Inflammatory macrophage (primary cell): ENCODE measurements around the gene ELMO1.

Experiments
- DNase-seq, 2 donors: peaks; one replicate each; pipeline ENCODE4 v3.0.0-alpha.2; 2020 to 2022

Gene ELMO1

DNA sequence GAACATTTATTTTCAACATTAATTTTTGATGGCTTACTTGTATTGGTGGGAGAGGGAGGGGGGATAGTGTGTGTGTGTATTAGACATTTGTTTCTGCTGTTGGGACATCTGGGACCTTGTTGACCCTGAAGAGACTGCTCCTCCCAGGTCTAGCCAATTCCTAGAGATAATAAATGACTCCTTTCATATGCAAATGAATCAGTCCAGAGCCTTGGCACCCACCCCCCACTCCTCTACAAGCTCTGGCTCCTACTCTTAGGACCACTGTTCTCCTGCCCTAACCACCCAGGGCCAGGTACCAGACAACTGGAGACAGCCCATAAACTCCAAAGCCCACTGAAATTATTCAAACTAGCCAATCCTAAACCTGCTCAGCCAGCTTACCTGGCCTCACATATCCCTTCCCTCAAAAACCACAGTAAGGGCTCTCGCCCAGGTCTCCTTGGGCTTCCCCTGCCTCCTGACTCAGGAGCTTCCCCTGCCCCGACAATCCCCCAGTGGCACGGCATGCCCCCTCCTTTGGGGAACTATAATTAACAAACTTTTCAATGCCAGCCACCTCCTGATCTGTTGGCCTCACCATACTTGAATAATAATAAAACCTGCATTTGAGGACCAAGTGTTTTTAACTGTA is 233.3 kb downstream of the ELMO1 start:
- DNase-seq: no peak

DNA sequence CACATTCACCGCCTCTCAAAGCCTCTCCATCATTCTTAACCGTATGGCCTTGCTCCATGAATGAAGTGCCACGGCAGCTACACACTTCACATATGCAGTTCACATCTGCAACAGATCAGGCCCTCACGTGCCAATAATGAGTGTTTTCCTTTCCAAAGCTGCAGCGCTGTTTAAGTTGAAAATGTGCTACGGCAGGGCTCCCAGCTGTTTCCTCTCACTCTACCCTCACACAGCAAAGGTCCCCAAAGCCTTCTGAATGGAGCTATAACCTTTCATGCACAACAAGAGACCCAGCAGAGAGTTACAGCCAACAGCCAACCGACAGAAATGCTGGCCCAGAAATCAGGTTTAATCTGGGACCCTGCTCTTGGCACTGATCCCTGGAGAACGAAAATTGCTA is 236.1 kb downstream of the ELMO1 start:
- no peak for DNase-seq

DNA sequence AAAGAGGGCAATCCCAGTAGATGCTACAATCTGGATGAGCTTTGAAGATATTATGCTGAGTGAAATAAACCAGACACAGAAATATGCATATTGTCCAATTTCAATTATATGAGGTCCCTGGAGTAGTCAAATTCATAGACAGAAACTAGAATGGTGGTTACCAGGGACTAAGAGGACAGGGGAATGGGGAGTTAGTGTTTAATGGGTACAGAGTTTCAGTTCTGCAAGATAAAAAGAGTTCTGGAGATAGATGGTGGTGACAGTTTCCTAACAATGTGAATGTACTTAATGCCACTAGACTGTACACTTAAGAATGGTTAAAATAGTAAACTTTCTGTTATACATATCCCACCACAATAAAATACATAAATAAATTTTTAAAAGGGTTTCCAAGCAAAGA is 236.6 kb downstream of the ELMO1 start:
- DNase-seq: no peak

- no peak for DNase-seq
Observed at GRCh38 chr7:37211097-37211880, 237.4 kb downstream of the ELMO1 start.

DNA sequence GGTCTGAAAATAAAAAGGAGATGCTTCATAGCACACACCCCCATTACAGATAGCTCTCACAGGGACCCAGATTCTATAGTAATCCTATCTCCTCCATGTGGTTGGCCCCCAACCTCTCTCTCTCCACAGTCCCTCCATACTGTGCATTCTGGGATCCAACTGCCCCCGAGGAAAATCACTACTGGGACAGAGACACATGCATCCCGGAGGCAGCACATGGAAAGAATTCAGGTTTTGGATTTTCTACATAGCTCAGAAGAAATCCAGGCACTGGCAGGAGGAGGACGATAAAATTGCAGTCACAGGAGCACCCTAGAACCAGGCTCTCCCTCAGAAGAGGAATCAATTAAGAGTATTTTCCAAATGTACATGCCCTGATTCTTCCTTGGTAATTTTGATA is 239.5 kb downstream of the ELMO1 start:
- DNase-seq: no peak

GRCh38 chr7:37208528-37208927 is 240.1 kb downstream of the ELMO1 start:
- DNase-seq: peak; percentile 77 to 90

DNA sequence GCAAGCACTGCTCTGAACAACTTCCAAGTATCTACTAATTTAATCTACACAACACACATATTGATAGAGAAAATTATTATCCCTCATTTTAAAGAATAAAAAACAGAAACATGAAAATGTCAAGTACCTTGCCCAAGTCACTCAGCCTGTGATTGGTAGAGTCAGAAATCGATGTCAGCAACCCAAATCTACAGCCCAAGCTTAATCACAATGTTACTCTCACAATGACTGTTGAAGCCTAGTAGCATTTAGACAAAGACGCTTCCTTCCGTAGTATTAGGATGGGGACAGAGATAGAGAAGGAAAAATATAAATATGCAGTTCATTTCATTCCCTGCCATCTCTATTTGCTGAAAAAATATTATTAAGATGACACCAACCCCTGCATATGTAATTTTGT is 242.5 kb downstream of the ELMO1 start:
- DNase-seq: no peak

GRCh38 chr7:37205451-37205850 is 243.2 kb downstream of the ELMO1 start:
- DNase-seq: no peak

- DNase-seq: no peak
Observed at GRCh38 chr7:37201876-37202198, 246.8 kb downstream of the ELMO1 start.

GRCh38 chr7:37201003-37201875 is 247.4 kb downstream of the ELMO1 start:
- peak; percentile 77 to 80 for DNase-seq

DNA sequence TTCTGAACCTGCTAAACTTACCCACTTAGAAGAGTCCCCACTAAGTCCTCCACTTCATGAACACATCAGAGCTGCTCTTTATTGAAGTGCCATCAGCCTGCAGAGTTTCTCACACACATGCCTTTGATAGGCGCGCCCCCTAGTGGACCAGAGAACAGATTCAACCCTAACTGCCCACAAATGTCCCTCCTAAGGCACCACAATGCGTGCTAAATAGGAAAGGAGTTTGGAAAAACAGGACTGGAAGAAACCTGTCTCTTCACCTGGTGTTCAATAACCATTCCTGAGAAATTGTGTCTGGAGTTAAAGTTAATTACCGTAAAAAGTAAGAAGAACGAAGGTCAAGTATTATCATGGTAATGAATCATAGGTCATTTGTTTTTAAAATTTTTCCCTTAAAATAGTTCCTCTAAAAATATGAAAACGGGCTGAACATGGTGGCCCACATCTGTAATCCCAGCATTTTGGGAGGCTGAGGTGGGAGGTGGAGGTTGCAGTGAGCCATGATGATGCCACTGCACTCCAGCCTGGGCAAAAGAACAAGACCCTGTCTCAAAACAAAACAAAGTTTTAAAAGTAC is 249.7 kb downstream of the ELMO1 start:
- peak; percentile 59 to 71 for DNase-seq

DNA sequence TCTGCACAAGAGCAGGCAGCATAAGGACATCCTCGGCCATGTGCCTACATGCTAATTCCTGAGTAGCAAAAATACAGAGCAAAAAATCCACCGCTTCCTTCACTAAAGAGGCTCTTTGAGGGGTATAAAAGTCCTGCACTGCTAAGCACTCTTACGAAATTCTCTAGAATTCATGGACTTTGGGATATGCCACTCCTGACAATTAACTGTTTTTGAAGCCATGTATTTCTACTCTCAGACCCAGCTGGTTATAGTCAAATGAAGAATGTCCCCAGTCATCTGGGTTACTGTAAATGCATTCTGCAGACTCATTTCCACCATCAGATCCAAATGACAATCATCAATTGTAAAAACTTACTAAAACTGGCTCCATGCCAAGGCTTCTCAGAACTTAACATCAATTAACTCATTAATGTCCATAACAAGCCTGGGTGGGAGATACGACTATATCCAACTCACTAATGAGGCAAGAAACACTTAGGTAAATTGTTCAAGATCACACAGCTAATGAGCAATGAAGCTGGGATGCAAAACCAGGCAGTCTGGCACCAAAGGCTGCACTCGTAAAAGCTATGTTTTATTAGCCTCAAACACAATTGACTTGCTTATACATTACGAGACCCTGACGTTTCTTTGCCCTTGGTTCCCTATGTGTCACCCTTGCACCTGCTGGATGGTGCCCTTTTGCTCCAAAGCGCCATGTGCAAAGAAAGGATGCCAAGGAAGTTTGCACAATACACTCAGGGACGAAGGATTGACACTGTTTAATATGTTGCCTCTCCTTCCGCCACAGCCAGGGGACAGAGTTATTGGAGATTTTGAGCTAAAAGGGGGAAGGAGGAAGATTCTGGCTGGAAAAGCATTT is 250.4 kb downstream of the ELMO1 start:
- no peak for DNase-seq

- no peak for DNase-seq
Observed at GRCh38 chr7:37197108-37197507, 251.6 kb downstream of the ELMO1 start.

GRCh38 chr7:37196676-37197075 is 252.0 kb downstream of the ELMO1 start:
- no peak for DNase-seq

DNA sequence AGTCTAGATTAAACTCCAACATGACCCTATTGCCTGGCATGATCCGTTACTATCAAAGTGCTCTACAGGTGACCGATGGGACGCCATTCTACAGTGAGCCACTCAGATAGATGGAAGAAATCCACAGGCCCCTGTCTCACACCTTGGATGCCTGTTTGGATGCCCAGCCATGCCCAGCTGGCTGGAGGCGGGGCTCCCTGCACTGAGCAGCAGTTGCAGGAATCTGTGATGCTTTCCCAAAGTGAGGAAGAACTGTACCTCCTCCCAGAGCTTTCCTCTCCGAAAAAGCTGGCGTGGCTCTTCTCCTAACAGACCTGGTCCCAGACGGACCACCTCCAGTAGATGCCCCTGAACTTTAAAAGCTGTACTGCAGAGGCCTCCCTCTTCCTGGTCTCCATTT is 253.3 kb downstream of the ELMO1 start:
- DNase-seq: no peak

DNA sequence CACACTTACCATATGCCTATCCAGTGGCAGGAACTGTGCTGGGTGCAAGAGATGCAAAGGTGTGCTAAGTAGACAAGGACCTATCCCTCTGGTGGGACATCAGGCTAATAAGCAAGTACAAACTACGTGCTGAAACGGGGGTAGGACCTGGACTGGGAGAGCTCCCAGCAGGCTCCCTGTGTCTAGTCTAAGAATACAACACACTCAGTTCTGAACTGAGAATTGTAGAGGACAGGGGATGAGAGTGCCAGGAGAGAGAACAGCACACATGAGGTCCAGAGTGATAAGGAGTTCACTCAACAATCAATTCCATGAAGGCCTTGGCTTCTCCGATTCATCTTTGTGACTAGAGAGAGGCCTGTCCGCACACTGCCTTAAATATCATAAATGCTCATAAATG is 253.7 kb downstream of the ELMO1 start:
- DNase-seq: no peak

DNA sequence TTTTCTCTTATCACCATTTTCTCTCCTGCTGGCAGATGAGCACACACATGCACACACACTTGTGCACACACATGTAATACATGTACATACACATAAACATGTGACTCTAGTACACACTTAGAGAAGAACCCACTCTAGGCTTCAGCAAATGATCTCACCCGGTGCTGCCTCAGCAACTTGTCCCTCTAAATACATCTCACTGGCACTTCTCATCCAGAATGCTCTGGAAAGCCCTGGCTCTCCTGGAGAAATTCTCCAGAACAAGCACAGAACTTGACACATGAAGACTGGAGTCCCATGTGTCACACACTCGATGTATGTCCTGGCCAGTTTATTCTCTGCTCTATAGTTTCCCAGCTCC is 254.9 kb downstream of the ELMO1 start:
- DNase-seq: no peak

GRCh38 chr7:37193087-37193774 is 255.4 kb downstream of the ELMO1 start:
- no peak for DNase-seq

- no peak for DNase-seq
Observed at GRCh38 chr7:37191797-37192196, 256.9 kb downstream of the ELMO1 start.

DNA sequence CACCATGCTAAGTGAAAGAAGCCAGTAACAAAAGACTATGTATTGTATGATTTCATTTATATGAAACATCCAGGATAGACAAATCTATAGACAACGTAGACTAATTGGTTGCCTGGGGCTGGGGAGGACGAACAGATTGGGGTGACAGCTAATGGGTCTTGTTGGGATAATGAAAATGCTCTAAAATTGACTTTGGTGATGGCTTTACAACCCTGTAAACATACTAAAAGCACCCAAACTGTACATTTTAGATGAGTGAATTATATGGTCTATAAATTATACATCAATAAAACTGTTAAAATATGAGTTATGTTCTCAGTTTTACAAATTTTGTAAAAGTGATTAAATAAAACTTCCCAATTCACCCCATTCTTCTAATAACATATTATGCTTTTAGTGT is 261.5 kb downstream of the ELMO1 start:
- no peak for DNase-seq

DNA sequence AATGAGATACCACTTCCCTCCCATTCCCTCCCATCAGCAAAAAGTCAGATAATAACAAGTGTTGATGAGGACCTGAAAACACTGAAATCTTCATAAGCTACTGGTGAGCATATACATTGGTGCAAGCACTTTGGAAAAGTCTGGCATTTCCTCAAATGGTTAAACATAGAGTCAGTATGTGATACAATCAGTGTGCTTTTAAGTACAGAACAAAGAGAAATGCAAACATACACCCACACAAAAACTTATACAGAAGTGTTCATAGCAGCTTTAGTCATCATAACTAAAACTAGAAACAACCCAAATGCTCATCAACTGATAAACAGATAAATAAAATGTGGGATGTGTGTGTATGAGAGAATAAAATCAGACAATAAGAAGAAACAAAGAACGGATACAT is 261.9 kb downstream of the ELMO1 start:
- peak; percentile 24 to 28 for DNase-seq

- peak; percentile 18 to 31 for DNase-seq
Observed at GRCh38 chr7:37181550-37181932, 267.1 kb downstream of the ELMO1 start.
